A673 (cell line): ENCODE results near the gene GLMP. TPM values are rescaled to one million over a fixed set of nuclear protein-coding genes. Genes with fewer than 3 reads are reported as not detected.

Source experiments
- BruUV-seq: library from RNA; stranded (reverse); fragments of 400-500 nt; replicated peaks from 2 replicates; lab custom pipeline; 2021; lab: Mats Ljungman, UMichigan
- CTCF ChIA-PET: fragments of 300-600 bp; sonication (Branson Sonifier 250); formaldehyde crosslinking; loops from one replicate; lab custom pipeline; 2022; ENCODE audit warnings: antibody characterized with exemption; lab: Charles Lee
- POLR2A ChIA-PET: fragments of 300-600 bp; sonication (Branson Sonifier 250); formaldehyde crosslinking; loops from one replicate; lab custom pipeline; 2022; ENCODE audit warnings: antibody characterized with exemption; ENCODE audit not compliant: low non-redundant PET; lab: Charles Lee
- DNase-seq: peaks from one replicate; pipeline ENCODE4 v3.0.0-alpha.2; 2015; ENCODE audit warnings: low spot score
- H3K27ac ChIP-seq: fragments of 200-600 bp; sonication (generic); 2 replicates; pipeline ENCODE4 v1.5.1; 2016; ENCODE audit warnings: mixed run types, low read depth, mild to moderate bottlenecking, mixed read lengths, antibody characterized with exemption, low read length; ENCODE audit not compliant: poor library complexity, severe bottlenecking
- H3K27me3 ChIP-seq: fragments of 200-600 bp; sonication (generic); replicated peaks from 2 replicates; pipeline ENCODE4 v1.6.1; 2017; ENCODE audit warnings: mixed run types, low read depth, mild to moderate bottlenecking, mixed read lengths, antibody characterized with exemption, low read length; ENCODE audit not compliant: insufficient read depth, poor library complexity
- H3K36me3 ChIP-seq: fragments of 200-600 bp; sonication (generic); 2 replicates; pipeline ENCODE4 v1.6.1; 2016; ENCODE audit warnings: mixed run types, mild to moderate bottlenecking, mixed read lengths, antibody characterized with exemption, low read length; ENCODE audit not compliant: insufficient read depth, poor library complexity, severe bottlenecking
- H3K4me1 ChIP-seq: fragments of 200-600 bp; sonication (generic); 2 replicates; pipeline ENCODE4 v1.6.1; 2017; ENCODE audit warnings: mixed run types, mild to moderate bottlenecking, mixed read lengths, antibody characterized with exemption, low read length; ENCODE audit not compliant: insufficient read depth, poor library complexity, severe bottlenecking
- H3K4me3 ChIP-seq: fragments of 200-600 bp; sonication (generic); 2 replicates; pipeline ENCODE4 v1.5.1; 2016; ENCODE audit warnings: low read depth, mixed run types, mild to moderate bottlenecking, mixed read lengths, low read length; ENCODE audit not compliant: poor library complexity, severe bottlenecking
- H3K9me3 ChIP-seq: fragments of 200-600 bp; sonication (generic); 2 replicates; pipeline ENCODE4 v1.6.1; 2016; ENCODE audit warnings: mixed run types, low read depth, mild to moderate bottlenecking, mixed read lengths, antibody characterized with exemption, low read length; ENCODE audit not compliant: poor library complexity, severe bottlenecking
- EZH2 ChIP-seq: fragments of 200-600 bp; sonication (generic); IDR thresholded peaks from 2 replicates; pipeline ENCODE4 v1.6.1; 2017; ENCODE audit warnings: borderline replicate concordance, low read depth, mild to moderate bottlenecking, mixed read lengths, antibody characterized with exemption, low read length; ENCODE audit not compliant: poor library complexity, severe bottlenecking
- intact Hi-C: fragments of 100-400 bp; cut with micrococcal nuclease; formaldehyde crosslinking; loops from one replicate; pipeline ENCODE4 v1.10.0; 2022; ENCODE audit not compliant: unreplicated experiment
- total RNA-seq: library from RNA; stranded (reverse); gene quantifications from 2 replicates; pipeline ENCODE4 v1.2.3, GENCODE V29; 2021
- TF ChIP-seq, protein P1 (sequence below): fragments of 300-800, 200-600 bp; sonication (generic); conservative IDR thresholded peaks from 2 replicates; pipeline ENCODE4 v1.5.1; 2017; ENCODE audit warnings: low read depth, mild to moderate bottlenecking, antibody characterized with exemption, low read length, moderate library complexity, mixed read lengths

The GLMP gene
- total RNA-seq, 1 experiment from 2014 or later = 30.3 TPM

DNA sequence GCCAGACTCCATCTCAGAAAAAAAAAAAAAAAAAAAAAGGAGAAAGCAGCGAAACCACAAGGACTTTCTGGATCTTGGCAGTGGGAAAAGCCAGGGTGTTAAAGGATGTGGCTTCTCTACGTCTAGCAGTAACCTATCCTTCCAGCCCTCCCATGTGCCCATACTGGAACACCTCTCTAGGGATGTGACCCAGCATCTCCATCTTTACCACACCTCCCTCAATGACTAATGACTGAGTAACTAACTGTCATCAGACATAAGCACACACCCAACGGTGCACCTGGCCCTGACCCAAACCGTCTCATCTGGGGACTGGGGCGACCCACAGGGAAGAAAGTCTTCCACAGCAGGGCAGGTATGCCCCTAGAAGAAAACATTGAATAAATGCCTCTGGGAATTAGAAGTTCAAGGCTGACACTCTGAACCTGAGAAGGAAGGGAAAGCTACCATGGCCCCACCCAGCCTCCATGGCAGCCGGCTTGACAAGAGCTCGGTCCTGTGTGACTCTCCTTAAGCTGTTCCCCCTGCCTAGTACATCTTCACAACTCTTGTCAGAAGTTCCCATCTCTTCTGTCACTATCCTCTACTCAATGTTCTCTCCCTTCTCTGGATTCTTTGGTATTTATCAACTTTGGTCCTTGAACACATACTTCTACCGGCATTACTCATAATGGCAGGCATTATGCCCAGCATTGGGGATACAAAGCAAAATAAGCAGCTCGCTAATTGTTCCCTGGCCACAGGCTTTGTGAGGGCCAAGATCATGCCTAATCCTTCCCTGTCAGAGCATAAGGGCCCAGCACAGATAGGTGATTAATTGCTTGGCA, 32.8 kb downstream of the GLMP start:
- H3K9me3 ChIP-seq = no peaks in the 10 kb centered on the region
- BruUV-seq = no TSS peak
- ChIA-PET CTCF (no interaction called here), POLR2A (no interaction called here)
- TF ChIP-seq EZH2 = no peak
- TF ChIP-seq, protein P1, sequence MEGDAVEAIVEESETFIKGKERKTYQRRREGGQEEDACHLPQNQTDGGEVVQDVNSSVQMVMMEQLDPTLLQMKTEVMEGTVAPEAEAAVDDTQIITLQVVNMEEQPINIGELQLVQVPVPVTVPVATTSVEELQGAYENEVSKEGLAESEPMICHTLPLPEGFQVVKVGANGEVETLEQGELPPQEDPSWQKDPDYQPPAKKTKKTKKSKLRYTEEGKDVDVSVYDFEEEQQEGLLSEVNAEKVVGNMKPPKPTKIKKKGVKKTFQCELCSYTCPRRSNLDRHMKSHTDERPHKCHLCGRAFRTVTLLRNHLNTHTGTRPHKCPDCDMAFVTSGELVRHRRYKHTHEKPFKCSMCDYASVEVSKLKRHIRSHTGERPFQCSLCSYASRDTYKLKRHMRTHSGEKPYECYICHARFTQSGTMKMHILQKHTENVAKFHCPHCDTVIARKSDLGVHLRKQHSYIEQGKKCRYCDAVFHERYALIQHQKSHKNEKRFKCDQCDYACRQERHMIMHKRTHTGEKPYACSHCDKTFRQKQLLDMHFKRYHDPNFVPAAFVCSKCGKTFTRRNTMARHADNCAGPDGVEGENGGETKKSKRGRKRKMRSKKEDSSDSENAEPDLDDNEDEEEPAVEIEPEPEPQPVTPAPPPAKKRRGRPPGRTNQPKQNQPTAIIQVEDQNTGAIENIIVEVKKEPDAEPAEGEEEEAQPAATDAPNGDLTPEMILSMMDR = no peak
- DNase-seq = no peak
- peaks cover 91% of the 10 kb centered on the region for H3K36me3 ChIP-seq
- no peaks in the 10 kb centered on the region for H3K27me3 ChIP-seq
- H3K4me3 ChIP-seq = no peak overlapping the region
- H3K27ac ChIP-seq = no peak overlapping the region
- H3K4me1 ChIP-seq = no peaks in the 10 kb centered on the region
- intact Hi-C loops = no loop called here

DNA sequence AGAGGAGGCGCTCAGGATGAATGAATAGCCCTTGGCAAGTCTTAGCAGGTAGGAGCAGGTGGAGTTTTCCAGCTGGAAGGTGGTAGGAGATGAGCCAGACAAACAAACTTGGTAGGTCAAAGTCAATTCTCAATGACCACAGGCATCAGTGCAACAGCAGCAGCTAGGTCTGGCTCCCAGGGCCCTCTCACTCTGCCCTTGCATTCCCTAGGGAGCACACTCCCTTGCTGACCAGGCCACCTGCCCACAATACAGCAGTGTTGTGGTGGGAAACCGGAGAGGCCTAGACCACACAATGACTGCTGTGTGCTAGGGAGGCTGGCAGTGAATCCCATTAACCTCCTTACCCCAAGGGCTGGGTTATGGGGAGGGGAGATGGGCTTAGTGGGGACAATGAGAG, 34.6 kb downstream of the GLMP start:
- ChIA-PET POLR2A (no interaction called here), CTCF (no interaction called here)
- TF ChIP-seq, protein P1 = no peak
- TF ChIP-seq EZH2 = no peak
- no peak for DNase-seq
- Histone ChIP-seq H3K27me3 (no peaks in the 10 kb centered on the region), H3K4me3 (no peak overlapping the region), H3K36me3 (peaks cover 91% of the 10 kb centered on the region), H3K4me1 (no peaks in the 10 kb centered on the region), H3K27ac (no peak overlapping the region), H3K9me3 (no peaks in the 10 kb centered on the region)
- intact Hi-C loops = no loop called here
- BruUV-seq = no TSS peak

DNA sequence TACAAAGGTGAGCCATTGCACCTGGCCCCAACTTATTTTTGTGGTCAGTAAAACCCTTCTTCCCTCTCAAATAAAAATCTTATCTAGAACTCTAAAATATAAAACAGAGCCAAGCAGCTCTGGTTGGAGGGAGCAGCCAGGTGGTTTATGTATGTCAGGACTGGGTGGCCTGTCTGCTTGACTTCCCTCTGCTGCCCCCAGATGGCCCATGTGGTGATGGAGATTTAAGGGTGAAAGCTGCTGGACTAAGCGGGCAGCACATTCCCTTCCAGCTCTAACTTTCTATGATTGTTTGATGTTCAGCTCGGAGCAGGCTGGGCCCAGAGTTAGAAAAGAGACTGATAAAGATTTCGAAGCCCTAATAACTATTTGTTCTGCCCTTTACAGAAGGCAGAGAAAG, 35.7 kb downstream of the GLMP start:
- CTCF ChIA-PET = no interaction called here
- BruUV-seq = no TSS peak
- TF ChIP-seq, protein P1 = 0 out of 2 replicates have a peak, but pooled peaks have one; percentile 11
- no peak for TF ChIP-seq EZH2
- Histone ChIP-seq H3K27ac (no peak overlapping the region), H3K27me3 (no peaks in the 10 kb centered on the region), H3K36me3 (peaks cover 82% of the 10 kb centered on the region), H3K4me3 (no peak overlapping the region), H3K4me1 (no peaks in the 10 kb centered on the region), H3K9me3 (no peaks in the 10 kb centered on the region)
- DNase-seq = no peak
- POLR2A ChIA-PET = no interaction called here
- intact Hi-C loops = no loop called here
